ENCODE data around the gene NTM. TPM values are rescaled to one million over a fixed set of nuclear protein-coding genes. Genes with fewer than 3 reads are reported as not detected.

Gene NTM
- total RNA-seq, 2 donors from 2014 or later, result 1.0 to 1.7 TPM

GRCh38 chr11:131571571-131571970 is 201.2 kb downstream of the NTM start:
- ATAC-seq, result no peak
- intact Hi-C loops (cut with DNase I, micrococcal nuclease), result no loop called here
- DNase-seq, result no peak

DNA sequence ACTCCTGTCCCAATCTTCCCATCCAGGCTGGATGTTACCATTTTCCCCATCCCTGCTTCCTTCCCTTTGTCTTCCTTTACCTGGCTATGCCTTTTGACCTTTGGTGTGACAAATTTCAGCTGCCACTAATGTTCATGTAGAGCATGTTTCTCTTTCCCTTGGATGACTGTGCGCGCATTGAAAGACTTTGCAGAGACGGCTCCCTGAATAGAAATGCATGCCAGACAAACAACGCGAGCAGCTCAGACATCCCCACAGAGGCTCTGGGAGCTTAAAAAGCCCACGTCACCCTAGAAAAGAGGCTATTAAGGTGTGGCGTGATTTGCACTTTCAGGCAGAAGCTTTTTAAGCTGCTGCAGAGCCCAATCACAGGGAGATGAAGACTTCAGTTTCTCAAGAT is 202.0 kb downstream of the NTM start:
- DNase-seq, result no peak
- no peak for ATAC-seq
- intact Hi-C loops (cut with DNase I, micrococcal nuclease), result no loop called here

DNA sequence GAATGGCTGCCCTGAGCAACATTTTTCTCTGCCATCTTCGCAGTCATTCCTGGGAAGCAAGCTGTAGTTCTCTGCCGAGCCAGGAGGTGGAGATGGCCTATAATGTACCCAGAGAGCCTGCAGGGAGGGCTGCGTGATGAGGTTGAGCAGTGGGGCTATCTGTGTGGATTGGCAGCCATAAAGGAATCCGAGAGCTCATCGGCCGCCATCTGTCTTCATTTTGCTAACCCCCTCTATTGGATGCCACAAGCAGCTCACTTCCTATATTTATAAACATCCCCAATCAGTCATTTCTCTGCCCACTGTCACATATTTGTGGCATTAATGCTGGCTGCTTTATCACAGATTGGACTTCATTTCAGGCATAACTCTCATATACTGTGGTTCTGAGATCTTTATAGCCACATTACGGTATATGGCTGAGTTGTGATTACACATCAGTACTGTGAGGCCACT is 209.5 kb downstream of the NTM start:
- DNase-seq (no peak), ATAC-seq (no peak)
- intact Hi-C loops (cut with DNase I, micrococcal nuclease), result no loop called here

DNA sequence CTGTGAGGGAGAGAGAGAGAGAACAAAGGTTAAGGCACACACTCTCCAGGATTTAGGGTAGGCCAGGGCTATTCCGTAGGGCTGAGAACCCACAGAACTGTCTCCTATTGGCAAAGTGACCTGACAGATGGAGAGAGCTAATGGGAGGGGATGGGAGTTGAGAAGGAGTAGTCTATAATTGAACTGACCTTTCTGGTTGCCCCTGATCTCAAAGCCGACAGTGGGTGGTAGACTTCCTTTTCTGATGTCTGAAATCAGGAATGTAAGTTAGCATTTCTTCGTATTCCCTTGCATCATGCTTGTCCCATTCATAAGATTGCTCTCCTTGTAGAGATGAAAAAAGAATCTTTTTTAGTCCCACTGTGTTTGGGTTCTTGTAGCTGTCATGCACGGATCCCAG is 210.1 kb downstream of the NTM start:
- intact Hi-C loops (cut with DNase I, micrococcal nuclease), result no loop called here
- DNase-seq (no peak), ATAC-seq (no peak)

- ATAC-seq, result no peak
- intact Hi-C loops (cut with DNase I, micrococcal nuclease), result no loop called here
- DNase-seq, result no peak
These were observed 210.6 kb downstream of the NTM start for GRCh38 chr11:131581046-131581445.

- intact Hi-C loops (cut with DNase I, micrococcal nuclease), result no loop called here
- ATAC-seq, result no peak
- no peak for DNase-seq
These were observed 211.7 kb downstream of the NTM start for GRCh38 chr11:131582021-131582525.

DNA sequence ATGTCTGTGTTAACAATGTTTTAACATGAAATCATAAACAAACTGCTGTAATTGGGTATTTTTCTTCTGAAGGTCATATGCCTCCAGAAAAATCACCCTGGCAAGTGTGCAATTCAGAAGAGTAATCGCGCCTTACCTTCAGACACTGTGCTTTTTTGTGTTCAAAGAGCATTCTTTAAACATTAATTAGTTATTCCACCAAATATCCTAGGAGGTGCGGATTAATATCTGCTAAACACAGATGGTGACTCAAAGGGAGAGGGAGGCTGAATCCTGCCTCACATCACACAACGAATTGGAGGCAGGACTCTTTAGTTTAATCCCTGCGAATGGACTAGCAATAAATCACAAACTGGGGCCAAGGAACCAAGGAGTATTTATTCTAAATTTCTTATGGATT is 213.0 kb downstream of the NTM start:
- intact Hi-C loops (cut with DNase I, micrococcal nuclease), result no loop called here
- ATAC-seq (no peak), DNase-seq (no peak)

- intact Hi-C loops (cut with DNase I, micrococcal nuclease), result no loop called here
- no peak for ATAC-seq
These were observed 213.5 kb downstream of the NTM start for GRCh38 chr11:131583938-131584337.

GRCh38 chr11:131584785-131585592 is 214.6 kb downstream of the NTM start:
- DNase-seq (no peak), ATAC-seq (no peak)
- intact Hi-C loops (cut with DNase I, micrococcal nuclease), result no loop called here

More at GRCh38 chr11:131583938-131584337, 213.5 kb downstream of the NTM start:
- no peak for DNase-seq

DNA sequence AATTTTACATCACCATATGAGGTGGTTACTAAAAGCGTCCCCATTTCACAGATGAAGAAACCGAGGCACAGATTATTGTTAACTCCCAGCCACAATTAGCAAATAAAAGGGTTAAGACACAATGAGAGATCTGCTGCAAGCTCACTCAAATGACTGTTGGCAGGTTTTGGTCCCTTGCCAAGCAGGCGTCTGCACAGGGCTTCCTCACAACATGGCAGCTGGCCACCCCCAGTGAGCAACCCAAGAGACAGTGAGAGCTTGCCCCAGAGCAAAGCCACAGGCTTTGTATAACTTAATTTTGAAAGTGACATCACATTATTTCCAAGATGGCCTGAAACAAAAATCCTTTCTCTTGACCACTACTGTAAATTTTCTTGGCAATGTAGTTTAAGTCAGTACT is 217.6 kb downstream of the NTM start:
- DNase-seq (no peak), ATAC-seq (no peak)
- intact Hi-C loops (cut with DNase I, micrococcal nuclease), result no loop called here

GRCh38 chr11:131591051-131591461 is 220.6 kb downstream of the NTM start:
- ATAC-seq, result no peak
- no peak for DNase-seq
- intact Hi-C loops (cut with DNase I, micrococcal nuclease), result no loop called here

DNA sequence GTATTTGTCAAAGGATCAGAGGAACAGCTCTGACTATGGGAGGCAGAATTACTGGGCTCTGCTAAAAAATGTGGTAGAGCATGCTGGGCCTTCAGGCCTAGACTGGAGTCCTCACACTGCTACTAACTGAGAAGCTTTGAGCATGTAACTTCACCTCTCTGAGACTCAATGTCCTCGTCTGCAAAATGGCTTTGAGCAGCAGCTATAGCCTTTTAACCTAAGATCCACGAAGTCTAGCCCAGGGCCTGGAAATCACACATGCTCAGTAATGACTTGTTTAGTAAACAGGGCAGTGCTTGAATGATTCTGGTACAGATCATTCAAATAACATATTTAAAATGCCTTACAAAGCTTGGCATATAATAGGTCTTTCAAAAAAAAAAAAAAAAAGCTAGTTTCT is 221.7 kb downstream of the NTM start:
- no peak for ATAC-seq
- DNase-seq, result no peak
- intact Hi-C loops (cut with DNase I, micrococcal nuclease), result no loop called here

DNA sequence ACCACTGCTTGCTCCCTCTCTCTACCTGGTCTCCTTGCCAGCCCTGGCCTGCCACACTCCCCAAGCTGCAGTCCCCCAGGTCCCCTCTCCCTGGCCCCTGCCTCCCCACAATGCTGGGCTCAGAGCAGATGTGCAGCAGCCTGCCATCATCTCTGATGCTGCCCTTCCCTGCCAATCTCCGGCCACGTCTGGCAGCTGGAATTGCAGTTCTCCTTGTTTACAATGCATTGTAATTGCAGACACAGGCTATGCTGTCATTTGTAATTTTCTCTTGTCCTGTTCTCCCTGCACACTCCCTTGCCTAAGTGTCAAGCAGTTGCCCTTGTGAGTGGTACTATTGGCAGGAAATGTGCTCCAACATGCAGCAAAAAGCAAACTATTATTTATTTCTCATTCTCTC is 222.3 kb downstream of the NTM start:
- ATAC-seq, result no peak
- intact Hi-C loops (cut with DNase I, micrococcal nuclease), result no loop called here
- DNase-seq, result no peak

- ATAC-seq (no peak), DNase-seq (no peak)
- intact Hi-C loops (cut with DNase I, micrococcal nuclease), result no loop called here
These were observed 222.9 kb downstream of the NTM start for GRCh38 chr11:131593301-131593700.

DNA sequence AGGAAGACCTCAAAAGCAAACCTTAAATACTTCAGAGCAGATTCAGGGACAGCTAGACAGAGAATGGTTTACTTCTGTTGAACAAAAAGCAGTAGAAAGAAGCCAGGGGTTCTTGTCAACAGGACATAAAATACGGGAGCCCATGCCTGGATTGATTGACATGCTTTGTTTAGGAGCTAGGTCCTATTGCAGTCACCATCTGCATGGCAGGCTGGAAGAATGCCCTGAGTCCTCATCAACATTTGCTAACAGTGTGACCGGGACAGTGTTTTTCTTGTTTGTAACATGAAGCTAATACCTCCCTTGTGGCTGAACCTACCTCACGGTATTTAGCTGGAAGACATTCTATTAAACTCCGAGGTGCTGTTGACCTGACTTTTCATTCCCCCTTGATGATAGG is 225.4 kb downstream of the NTM start:
- intact Hi-C loops (cut with DNase I, micrococcal nuclease), result no loop called here
- ATAC-seq, result no peak

DNA sequence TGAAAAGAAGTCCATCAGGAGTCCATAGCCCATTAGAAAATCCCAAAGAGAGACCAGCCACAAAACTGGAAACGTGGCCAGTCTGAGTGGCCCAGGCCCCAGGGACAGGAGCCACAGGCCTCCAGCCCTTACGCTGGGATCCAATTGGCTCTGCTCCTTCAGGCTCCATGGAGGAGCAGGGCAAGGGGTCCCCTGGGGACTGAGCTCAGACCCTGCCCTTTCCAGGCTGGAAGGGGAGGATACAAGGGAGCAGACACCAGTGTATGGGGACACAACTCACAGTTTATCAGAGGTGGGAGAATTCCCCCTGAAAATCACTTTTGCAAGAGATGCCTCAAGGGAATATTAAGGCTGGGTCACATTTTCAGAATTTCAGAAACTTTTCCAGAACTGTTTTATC is 227.5 kb downstream of the NTM start:
- DNase-seq (no peak), ATAC-seq (no peak)
- intact Hi-C loops (cut with DNase I, micrococcal nuclease), result no loop called here

More for the DNA sequence above, 225.4 kb downstream of the NTM start:
- no peak for DNase-seq

GRCh38 chr11:131598305-131598704 is 227.9 kb downstream of the NTM start:
- ATAC-seq (no peak), DNase-seq (no peak)
- intact Hi-C loops (cut with DNase I, micrococcal nuclease), result no loop called here

DNA sequence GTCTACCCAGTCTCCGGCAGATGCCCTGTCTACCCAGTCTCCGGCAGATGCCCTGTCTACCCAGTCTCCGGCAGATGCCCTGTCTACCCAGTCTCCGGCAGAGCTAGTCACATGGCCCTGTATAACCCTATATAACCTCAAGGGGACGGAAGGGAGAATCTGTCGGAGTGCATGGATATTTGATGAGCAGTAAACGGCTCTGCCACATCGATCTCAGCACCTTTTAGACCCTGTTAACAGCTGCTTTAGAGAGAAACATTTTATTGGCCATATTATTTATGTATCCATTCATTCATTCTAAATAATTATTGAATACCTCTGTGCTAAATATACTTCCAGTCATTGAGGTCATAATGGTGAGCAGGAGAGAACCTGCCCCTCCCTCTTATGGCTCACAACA is 228.9 kb downstream of the NTM start:
- no peak for ATAC-seq
- intact Hi-C loops (cut with DNase I, micrococcal nuclease), result no loop called here
- DNase-seq, result no peak

GRCh38 chr11:131600628-131601027 is 230.2 kb downstream of the NTM start:
- DNase-seq (no peak), ATAC-seq (no peak)
- intact Hi-C loops (cut with DNase I, micrococcal nuclease), result no loop called here

DNA sequence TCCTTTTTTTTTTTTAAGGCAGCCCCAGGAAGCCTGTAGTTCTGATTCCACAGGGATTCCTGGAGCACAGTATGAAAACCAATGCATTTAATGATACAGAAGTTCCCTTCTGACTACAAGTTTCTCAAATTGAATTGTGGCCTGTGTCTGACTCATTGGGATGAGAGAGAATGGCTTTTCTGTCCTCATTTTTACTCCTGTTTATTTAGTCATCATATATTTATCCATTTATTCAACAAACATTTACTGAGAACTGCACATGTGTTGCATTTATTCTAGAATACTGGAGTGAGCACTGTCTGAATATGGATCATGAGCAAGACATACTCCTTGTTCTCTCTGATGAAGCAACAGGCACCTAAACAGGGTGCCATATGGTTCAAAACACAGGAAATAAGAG is 231.2 kb downstream of the NTM start:
- DNase-seq, result no peak
- intact Hi-C loops (cut with DNase I, micrococcal nuclease), result no loop called here

GRCh38 chr11:131602431-131602830 is 232.0 kb downstream of the NTM start:
- intact Hi-C loops (cut with DNase I, micrococcal nuclease), result no loop called here
- ATAC-seq (no peak), DNase-seq (no peak)

More for the DNA sequence above, 231.2 kb downstream of the NTM start:
- no peak for ATAC-seq
